PFSK-1 (cell line): ENCODE measurements around the gene GLIPR1L1.

ENCODE experiments used
- FOXP2 ChIP-seq: optimal IDR thresholded peaks from 2 replicates; pipeline ENCODE3; 2011; ENCODE audit warnings: borderline replicate concordance, control low read depth, inconsistent platforms; ENCODE audit not compliant: insufficient read depth; ENCODE audit errors: extremely low read length, extremely low read depth
- POLR2AphosphoS5 ChIP-seq: IDR thresholded peaks from 2 replicates; pipeline ENCODE4 v1.6.1; 2012; ENCODE audit warnings: low read depth, mild to moderate bottlenecking, control low read depth, low read length, moderate library complexity
- SIN3A ChIP-seq: IDR thresholded peaks from 2 replicates; pipeline ENCODE4 v1.6.1; 2012; ENCODE audit warnings: mild to moderate bottlenecking, low read length, moderate library complexity, borderline replicate concordance; ENCODE audit not compliant: insufficient read depth
- TAF1 ChIP-seq: IDR thresholded peaks from 2 replicates; pipeline ENCODE4 v1.6.1; 2012; ENCODE audit warnings: low read length, control low read depth, borderline replicate concordance; ENCODE audit not compliant: insufficient read depth
- TF ChIP-seq, protein P1 (sequence below), 2 experiments: IDR thresholded peaks; 2 replicates each; pipeline versions ENCODE4 v1.6.1 to v1.8.0; 2011 to 2012; ENCODE audit warnings: low read depth in 2 of 2, low read length in 2 of 2, control low read depth in 1 of 2, inconsistent platforms in 1 of 2, mild to moderate bottlenecking in 1 of 2, moderate library complexity in 1 of 2; ENCODE audit not compliant: insufficient read depth in 1 of 2

DNA sequence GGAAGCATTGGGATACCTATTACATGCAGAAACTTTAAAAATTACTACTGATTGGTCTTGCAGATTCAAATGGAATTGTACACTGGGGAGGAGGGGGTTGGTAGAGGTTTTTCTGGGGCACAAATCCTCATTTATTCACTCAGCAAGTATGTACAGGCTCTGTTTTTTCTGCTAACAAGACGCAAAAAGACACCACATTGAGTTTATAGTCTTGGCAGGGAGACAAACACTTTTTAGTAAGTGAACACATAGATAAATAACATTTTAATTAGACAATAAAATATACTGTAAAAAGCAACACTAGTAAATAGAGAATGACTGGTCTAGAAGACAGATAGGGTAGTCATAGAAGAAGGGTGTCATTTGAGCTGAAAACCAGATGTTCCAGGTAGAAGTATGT is 80.2 kb downstream of the GLIPR1L1 start:
- TF ChIP-seq, protein P1, sequence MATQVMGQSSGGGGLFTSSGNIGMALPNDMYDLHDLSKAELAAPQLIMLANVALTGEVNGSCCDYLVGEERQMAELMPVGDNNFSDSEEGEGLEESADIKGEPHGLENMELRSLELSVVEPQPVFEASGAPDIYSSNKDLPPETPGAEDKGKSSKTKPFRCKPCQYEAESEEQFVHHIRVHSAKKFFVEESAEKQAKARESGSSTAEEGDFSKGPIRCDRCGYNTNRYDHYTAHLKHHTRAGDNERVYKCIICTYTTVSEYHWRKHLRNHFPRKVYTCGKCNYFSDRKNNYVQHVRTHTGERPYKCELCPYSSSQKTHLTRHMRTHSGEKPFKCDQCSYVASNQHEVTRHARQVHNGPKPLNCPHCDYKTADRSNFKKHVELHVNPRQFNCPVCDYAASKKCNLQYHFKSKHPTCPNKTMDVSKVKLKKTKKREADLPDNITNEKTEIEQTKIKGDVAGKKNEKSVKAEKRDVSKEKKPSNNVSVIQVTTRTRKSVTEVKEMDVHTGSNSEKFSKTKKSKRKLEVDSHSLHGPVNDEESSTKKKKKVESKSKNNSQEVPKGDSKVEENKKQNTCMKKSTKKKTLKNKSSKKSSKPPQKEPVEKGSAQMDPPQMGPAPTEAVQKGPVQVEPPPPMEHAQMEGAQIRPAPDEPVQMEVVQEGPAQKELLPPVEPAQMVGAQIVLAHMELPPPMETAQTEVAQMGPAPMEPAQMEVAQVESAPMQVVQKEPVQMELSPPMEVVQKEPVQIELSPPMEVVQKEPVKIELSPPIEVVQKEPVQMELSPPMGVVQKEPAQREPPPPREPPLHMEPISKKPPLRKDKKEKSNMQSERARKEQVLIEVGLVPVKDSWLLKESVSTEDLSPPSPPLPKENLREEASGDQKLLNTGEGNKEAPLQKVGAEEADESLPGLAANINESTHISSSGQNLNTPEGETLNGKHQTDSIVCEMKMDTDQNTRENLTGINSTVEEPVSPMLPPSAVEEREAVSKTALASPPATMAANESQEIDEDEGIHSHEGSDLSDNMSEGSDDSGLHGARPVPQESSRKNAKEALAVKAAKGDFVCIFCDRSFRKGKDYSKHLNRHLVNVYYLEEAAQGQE (IDR thresholded peaks at IDR 0.05; ENCODE audit: insufficient read depth in 1 of 2, low read depth in 2 of 2, low read length in 2 of 2) = no peak
- TF ChIP-seq POLR2AphosphoS5 (no peak), SIN3A (no peak), TAF1 (no peak), FOXP2 (no peak)
